Measurements from ENCODE around the gene PLCB1.

GRCh38 chr20:8148501-8148900, 16.4 kb downstream of the PLCB1 start:
- TF ChIP-seq, protein P1, sequence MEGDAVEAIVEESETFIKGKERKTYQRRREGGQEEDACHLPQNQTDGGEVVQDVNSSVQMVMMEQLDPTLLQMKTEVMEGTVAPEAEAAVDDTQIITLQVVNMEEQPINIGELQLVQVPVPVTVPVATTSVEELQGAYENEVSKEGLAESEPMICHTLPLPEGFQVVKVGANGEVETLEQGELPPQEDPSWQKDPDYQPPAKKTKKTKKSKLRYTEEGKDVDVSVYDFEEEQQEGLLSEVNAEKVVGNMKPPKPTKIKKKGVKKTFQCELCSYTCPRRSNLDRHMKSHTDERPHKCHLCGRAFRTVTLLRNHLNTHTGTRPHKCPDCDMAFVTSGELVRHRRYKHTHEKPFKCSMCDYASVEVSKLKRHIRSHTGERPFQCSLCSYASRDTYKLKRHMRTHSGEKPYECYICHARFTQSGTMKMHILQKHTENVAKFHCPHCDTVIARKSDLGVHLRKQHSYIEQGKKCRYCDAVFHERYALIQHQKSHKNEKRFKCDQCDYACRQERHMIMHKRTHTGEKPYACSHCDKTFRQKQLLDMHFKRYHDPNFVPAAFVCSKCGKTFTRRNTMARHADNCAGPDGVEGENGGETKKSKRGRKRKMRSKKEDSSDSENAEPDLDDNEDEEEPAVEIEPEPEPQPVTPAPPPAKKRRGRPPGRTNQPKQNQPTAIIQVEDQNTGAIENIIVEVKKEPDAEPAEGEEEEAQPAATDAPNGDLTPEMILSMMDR (conservative IDR thresholded peaks at IDR 0.05; ENCODE audit: low read depth, low read length): no peak
- no peak for TF ChIP-seq EZH2 (IDR thresholded peaks at IDR 0.05; ENCODE audit: borderline replicate concordance, low read depth, low read length, poor library complexity, severe bottlenecking)
